WTC11 (cell line): ENCODE measurements around the gene METRNL.
"Not testable (repeated sequence)": the region's sequence is repeated elsewhere in the genome, so short reads cannot be mapped to it uniquely, and the experiment has no call there.

Experiments used
- ATF1 ChIP-seq: sonication (generic); formaldehyde crosslinking; IDR thresholded peaks from 2 replicates; pipeline ENCODE4 v1.8.1; 2023; ENCODE audit warnings: mild to moderate bottlenecking, moderate library complexity, missing genetic modification reagents
- ELF4 ChIP-seq: sonication (generic); formaldehyde crosslinking; IDR thresholded peaks from 2 replicates; pipeline ENCODE4 v1.8.1; 2022; ENCODE audit warnings: low read depth, mild to moderate bottlenecking, moderate library complexity, missing genetic modification reagents
- FOXJ3 ChIP-seq: sonication (generic); formaldehyde crosslinking; IDR thresholded peaks from 2 replicates; pipeline ENCODE4 v1.9.0; 2021; ENCODE audit warnings: missing genetic modification reagents, mild to moderate bottlenecking, borderline replicate concordance
- GABPB1 ChIP-seq: sonication (generic); formaldehyde crosslinking; IDR thresholded peaks from 2 replicates; pipeline ENCODE4 v1.8.1; 2023; ENCODE audit warnings: mild to moderate bottlenecking, missing genetic modification reagents
- NFATC4 ChIP-seq: fragments of 250-450 bp; sonication (Bioruptor Pico); IDR thresholded peaks from 2 replicates; pipeline ENCODE4 v1.9.0; 2021; ENCODE audit warnings: mild to moderate bottlenecking
- SMAD4 ChIP-seq: sonication (generic); formaldehyde crosslinking; IDR thresholded peaks from 2 replicates; pipeline ENCODE4 v1.8.0; 2022; ENCODE audit warnings: mild to moderate bottlenecking, missing genetic modification reagents
- SP1 ChIP-seq: sonication (generic); formaldehyde crosslinking; conservative IDR thresholded peaks from 2 replicates; pipeline ENCODE4 v1.8.1; 2022; ENCODE audit warnings: missing genetic modification reagents
- ZBTB21 ChIP-seq: sonication (generic); formaldehyde crosslinking; IDR thresholded peaks from 2 replicates; pipeline ENCODE4 v1.8.1; 2023; ENCODE audit warnings: mild to moderate bottlenecking, missing genetic modification reagents, borderline replicate concordance
- ZNF425 ChIP-seq: fragments of 250-450 bp; sonication (Bioruptor Pico); conservative IDR thresholded peaks from 2 replicates; pipeline ENCODE4 v1.9.0; 2021; ENCODE audit warnings: mild to moderate bottlenecking
- TF ChIP-seq, protein P1 (sequence below): fragments of 200-600 bp; IDR thresholded peaks from 2 replicates; pipeline ENCODE4 v1.8.0; 2022; ENCODE audit warnings: antibody characterized with exemption
- TF ChIP-seq, protein P2 (sequence below): fragments of 250-450 bp; sonication (Bioruptor Pico); IDR thresholded peaks from 2 replicates; pipeline ENCODE4 v2.1.2; 2022; ENCODE audit warnings: mild to moderate bottlenecking, moderate library complexity

- not testable (repeated sequence) for TF ChIP-seq ZBTB21 (CRISPR knock-in tag); ELF4; SMAD4; SP1; GABPB1 (CRISPR knock-in tag); ZNF425 (CRISPR knock-in tag); FOXJ3 (CRISPR knock-in tag); ATF1 (CRISPR knock-in tag); NFATC4 (CRISPR knock-in tag)
- TF ChIP-seq, protein P1, sequence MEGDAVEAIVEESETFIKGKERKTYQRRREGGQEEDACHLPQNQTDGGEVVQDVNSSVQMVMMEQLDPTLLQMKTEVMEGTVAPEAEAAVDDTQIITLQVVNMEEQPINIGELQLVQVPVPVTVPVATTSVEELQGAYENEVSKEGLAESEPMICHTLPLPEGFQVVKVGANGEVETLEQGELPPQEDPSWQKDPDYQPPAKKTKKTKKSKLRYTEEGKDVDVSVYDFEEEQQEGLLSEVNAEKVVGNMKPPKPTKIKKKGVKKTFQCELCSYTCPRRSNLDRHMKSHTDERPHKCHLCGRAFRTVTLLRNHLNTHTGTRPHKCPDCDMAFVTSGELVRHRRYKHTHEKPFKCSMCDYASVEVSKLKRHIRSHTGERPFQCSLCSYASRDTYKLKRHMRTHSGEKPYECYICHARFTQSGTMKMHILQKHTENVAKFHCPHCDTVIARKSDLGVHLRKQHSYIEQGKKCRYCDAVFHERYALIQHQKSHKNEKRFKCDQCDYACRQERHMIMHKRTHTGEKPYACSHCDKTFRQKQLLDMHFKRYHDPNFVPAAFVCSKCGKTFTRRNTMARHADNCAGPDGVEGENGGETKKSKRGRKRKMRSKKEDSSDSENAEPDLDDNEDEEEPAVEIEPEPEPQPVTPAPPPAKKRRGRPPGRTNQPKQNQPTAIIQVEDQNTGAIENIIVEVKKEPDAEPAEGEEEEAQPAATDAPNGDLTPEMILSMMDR, result not testable (repeated sequence)
- TF ChIP-seq, protein P2, sequence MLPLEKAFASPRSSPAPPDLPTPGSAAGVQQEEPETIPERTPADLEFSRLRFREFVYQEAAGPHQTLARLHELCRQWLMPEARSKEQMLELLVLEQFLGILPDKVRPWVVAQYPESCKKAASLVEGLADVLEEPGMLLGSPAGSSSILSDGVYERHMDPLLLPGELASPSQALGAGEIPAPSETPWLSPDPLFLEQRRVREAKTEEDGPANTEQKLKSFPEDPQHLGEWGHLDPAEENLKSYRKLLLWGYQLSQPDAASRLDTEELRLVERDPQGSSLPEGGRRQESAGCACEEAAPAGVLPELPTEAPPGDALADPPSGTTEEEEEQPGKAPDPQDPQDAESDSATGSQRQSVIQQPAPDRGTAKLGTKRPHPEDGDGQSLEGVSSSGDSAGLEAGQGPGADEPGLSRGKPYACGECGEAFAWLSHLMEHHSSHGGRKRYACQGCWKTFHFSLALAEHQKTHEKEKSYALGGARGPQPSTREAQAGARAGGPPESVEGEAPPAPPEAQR (CRISPR knock-in tag), result not testable (repeated sequence)
Observed at GRCh38 chr17:83047818-83048475, 31.5 kb upstream of the METRNL start.
